ENCODE measurements around the gene ANO8. TPM values are rescaled to one million over a fixed set of nuclear protein-coding genes. Genes with fewer than 3 reads are reported as not detected.

The ANO8 gene
- total RNA-seq, 1 experiment from 2014 or later, result 21.9 TPM

Other genes with a start within 250 kb of the ANO8 start
- gene USE1, start 119.5 kb downstream of the ANO8 start, total RNA-seq (2021), result 14.8 and 16.2 TPM in 2 replicates
- gene OCEL1, start 108.6 kb downstream of the ANO8 start, total RNA-seq (2021), result 25.7 and 26.4 TPM in 2 replicates
- 134 and 137 TPM in 2 replicates for gene NR2F6, start 88.9 kb downstream of the ANO8 start, total RNA-seq (2021)
- 6.4 and 6.7 TPM in 2 replicates for gene USHBP1, start 70.1 kb downstream of the ANO8 start, total RNA-seq (2021)
- 125 and 130 TPM in 2 replicates for gene BABAM1, start 67.4 kb downstream of the ANO8 start, total RNA-seq (2021)
- gene ANKLE1, start 53.0 kb downstream of the ANO8 start, total RNA-seq (2021), result 15.0 and 16.5 TPM in 2 replicates
- 11.7 and 12.8 TPM in 2 replicates for gene ABHD8, start 31.4 kb downstream of the ANO8 start, total RNA-seq (2021)
- gene MRPL34, start 29.0 kb downstream of the ANO8 start, total RNA-seq (2021), result 84.6 and 93.6 TPM in 2 replicates
- 42.3 and 45.7 TPM in 2 replicates for gene DDA1, start 25.3 kb downstream of the ANO8 start, total RNA-seq (2021)
- 62.9 and 71.3 TPM in 2 replicates for gene GTPBP3, start 2.7 kb upstream of the ANO8 start, total RNA-seq (2021)
- gene PLVAP, start 42.5 kb upstream of the ANO8 start, total RNA-seq (2021), result not detected in 2 replicates
- gene CCDC194, start 59.3 kb upstream of the ANO8 start, total RNA-seq (2021), result 0.68 and 0.75 TPM in 2 replicates
- 60.7 and 63.3 TPM in 2 replicates for gene BST2, start 70.8 kb upstream of the ANO8 start, total RNA-seq (2021)
- gene MVB12A, start 85.2 kb upstream of the ANO8 start, total RNA-seq (2021), result 49.7 and 50.4 TPM in 2 replicates
- gene TMEM221, start 113.8 kb upstream of the ANO8 start, total RNA-seq (2021), result 1.4 TPM in 2 replicates
- gene NXNL1, start 126.1 kb upstream of the ANO8 start, total RNA-seq (2021), result not detected in 2 replicates
- gene SLC27A1, start 135.7 kb upstream of the ANO8 start, total RNA-seq (2021), result 6.3 and 6.4 TPM in 2 replicates
- 73.1 and 76.0 TPM in 2 replicates for gene PGLS, start 176.8 kb upstream of the ANO8 start, total RNA-seq (2021)
- 45.3 and 48.5 TPM in 2 replicates for gene COLGALT1, start 220.8 kb upstream of the ANO8 start, total RNA-seq (2021)